Measurements from ENCODE around the gene SSBP3. TPM values are rescaled to one million over a fixed set of nuclear protein-coding genes. Genes with fewer than 3 reads are reported as not detected.
"Not testable (repeated sequence)": the region's sequence is repeated elsewhere in the genome, so short reads cannot be mapped to it uniquely, and the experiment has no call there.

The SSBP3 gene
- total RNA-seq, 1 experiment from 2014 or later = 56.0 TPM

- Histone ChIP-seq H3K4me1 (replicated peaks) (no peaks in the 10 kb centered on the region), H3K36me3 (peaks cover 84% of the 10 kb centered on the region), H3K4me3 (no peak overlapping the region), H3K27ac (no peak overlapping the region), H3K9me3 (replicated peaks) (no peaks in the 10 kb centered on the region), H3K27me3 (replicated peaks) (no peaks in the 10 kb centered on the region)
- no peak for DNase-seq (ENCODE audit: low read depth in 1 of 2, low spot score in 2 of 2)
Measured at GRCh38 chr1:54395281-54395934, 10.8 kb downstream of the SSBP3 start.

DNA sequence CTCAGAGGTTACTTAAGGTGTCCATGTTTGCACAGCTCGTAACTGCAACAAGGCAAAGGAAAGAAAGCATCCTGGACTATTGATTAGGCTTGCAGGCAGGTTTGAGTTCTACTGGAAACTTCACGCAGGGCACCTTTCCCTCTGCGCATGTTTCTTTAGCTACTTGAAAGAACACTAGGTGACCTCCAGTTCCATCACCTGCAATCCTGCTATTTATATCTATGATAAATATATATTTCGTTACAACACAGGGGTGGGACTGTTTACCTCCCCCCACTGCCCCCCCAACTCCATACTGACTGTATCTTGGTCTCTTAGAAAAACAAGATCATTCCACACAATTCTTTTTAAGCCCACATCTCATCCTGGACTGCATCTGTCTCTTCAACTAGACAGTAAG lies 12.1 kb downstream of the SSBP3 start:
- no peak overlapping the region for H3K27ac ChIP-seq

DNA sequence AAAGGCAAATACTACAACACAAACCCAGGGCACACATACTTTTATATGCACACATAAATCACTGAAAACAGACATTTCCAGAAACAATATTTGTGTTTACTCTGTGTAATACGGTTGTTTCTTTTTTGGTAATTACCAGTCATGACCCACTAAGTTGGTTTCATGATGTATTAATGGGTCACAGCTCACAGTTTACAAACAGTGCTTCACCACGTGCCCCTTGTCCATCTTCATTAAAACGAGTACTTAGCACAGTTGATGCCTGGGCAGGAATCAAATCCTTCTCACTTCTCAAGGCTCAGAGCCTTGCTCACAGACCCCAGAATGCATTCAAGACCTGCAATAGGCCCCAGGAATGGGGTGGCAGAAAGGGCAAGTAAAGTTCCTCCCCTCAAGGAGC lies 13.8 kb downstream of the SSBP3 start:
- Histone ChIP-seq H3K27me3 (replicated peaks) (no peaks in the 10 kb centered on the region), H3K4me3 (no peak overlapping the region), H3K27ac (no peak overlapping the region), H3K36me3 (peaks cover 81% of the 10 kb centered on the region), H3K4me1 (replicated peaks) (no peaks in the 10 kb centered on the region), H3K9me3 (replicated peaks) (no peaks in the 10 kb centered on the region)
- no peak for DNase-seq (ENCODE audit: low read depth in 1 of 2, low spot score in 2 of 2)

More for the DNA sequence above, 12.1 kb downstream of the SSBP3 start:
- no peaks in the 10 kb centered on the region for H3K27me3 ChIP-seq (replicated peaks)
- H3K4me1 ChIP-seq (replicated peaks) = no peaks in the 10 kb centered on the region
- peaks cover 84% of the 10 kb centered on the region for H3K36me3 ChIP-seq
- no peak overlapping the region for H3K4me3 ChIP-seq
- no peaks in the 10 kb centered on the region for H3K9me3 ChIP-seq (replicated peaks)
- no peak for DNase-seq (ENCODE audit: low read depth in 1 of 2, low spot score in 2 of 2)

DNA sequence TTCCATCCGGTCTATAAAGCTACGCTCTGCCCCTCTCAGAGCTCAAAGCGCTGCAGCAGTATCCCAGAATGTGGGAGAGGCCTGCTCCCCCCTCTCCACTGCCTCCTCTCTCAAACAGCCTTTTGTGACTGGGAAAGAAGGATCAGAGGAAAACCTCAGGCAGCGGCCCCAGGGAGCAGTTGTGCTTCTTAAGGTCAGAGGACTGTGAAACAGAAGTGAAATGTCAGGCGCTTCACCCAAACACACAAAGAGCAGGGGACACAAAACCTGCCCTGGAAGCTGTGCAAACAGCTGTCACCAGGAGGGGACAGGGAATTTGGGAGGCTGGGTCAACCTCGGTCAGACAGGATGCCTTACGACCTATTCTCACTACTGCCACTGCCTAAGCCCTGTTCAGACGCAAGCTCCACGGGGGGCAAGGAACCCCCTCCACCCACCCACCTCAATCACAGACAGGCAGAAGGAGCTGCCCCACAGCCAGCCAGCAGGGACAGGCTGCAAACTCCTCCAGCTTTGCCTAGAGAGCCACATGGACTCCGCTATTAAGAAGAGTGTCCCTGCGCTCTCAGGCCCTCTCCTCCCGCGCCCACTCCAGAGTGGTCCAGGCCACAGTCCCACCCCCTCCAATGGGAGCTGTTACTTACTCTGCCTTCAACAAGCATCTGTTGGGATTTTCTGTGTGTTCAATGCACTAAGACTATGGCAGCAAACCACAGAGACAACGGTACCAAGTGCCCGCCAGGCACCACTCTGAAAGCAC lies 14.6 kb downstream of the SSBP3 start:
- Histone ChIP-seq H3K27me3 (replicated peaks) (no peaks in the 10 kb centered on the region), H3K27ac (no peak overlapping the region), H3K9me3 (replicated peaks) (no peaks in the 10 kb centered on the region), H3K36me3 (peaks cover 79% of the 10 kb centered on the region), H3K4me3 (no peak overlapping the region), H3K4me1 (replicated peaks) (no peaks in the 10 kb centered on the region)
- no peak for DNase-seq (ENCODE audit: low read depth in 1 of 2, low spot score in 2 of 2)

GRCh38 chr1:54390655-54391054 lies 15.5 kb downstream of the SSBP3 start:
- Histone ChIP-seq H3K27me3 (replicated peaks) (no peaks in the 10 kb centered on the region), H3K36me3 (peaks cover 80% of the 10 kb centered on the region), H3K4me1 (replicated peaks) (peaks cover 7% of the 10 kb centered on the region), H3K9me3 (replicated peaks) (no peaks in the 10 kb centered on the region), H3K27ac (no peak overlapping the region), H3K4me3 (no peak overlapping the region)
- no peak for DNase-seq (ENCODE audit: low read depth in 1 of 2, low spot score in 2 of 2)

DNA sequence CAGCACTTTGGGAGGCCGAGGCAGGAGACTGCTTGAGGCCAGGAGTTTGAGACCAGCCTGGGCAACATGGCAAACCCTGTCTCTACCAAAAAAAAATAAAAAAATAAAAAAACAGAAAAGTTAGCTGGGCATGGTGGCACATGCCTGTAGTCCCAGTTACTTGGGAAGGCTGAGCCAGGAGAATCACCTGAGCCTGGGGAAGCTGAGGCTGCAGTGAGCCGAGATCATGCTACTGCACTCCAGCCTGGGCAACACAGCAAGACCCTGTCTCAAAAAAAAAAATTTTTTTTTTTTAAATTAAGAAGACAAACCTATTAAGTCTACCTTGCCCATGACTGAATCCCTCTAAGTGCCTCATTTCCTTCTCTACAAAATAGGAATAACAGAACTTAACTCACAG lies 16.6 kb downstream of the SSBP3 start:
- DNase-seq (ENCODE audit: low read depth in 1 of 2, low spot score in 2 of 2); H3K27me3 ChIP-seq (replicated peaks); H3K4me3 ChIP-seq; H3K27ac ChIP-seq; H3K9me3 ChIP-seq (replicated peaks): not testable (repeated sequence)
- Histone ChIP-seq H3K4me1 (replicated peaks) (peaks cover 17% of the 10 kb centered on the region), H3K36me3 (peaks cover 82% of the 10 kb centered on the region)

GRCh38 chr1:54387419-54387818 lies 18.8 kb downstream of the SSBP3 start:
- no peak for DNase-seq (ENCODE audit: low read depth in 1 of 2, low spot score in 2 of 2)
- peaks cover 39% of the 10 kb centered on the region for H3K4me1 ChIP-seq (replicated peaks)
- peaks cover 70% of the 10 kb centered on the region for H3K36me3 ChIP-seq
- H3K27ac ChIP-seq = no peak overlapping the region
- H3K4me3 ChIP-seq = no peak overlapping the region
- no peaks in the 10 kb centered on the region for H3K9me3 ChIP-seq (replicated peaks)
- no peaks in the 10 kb centered on the region for H3K27me3 ChIP-seq (replicated peaks)

- DNase-seq (ENCODE audit: low read depth in 1 of 2, low spot score in 2 of 2) = no peak
- peak overlapping the region; percentile 50; the same call in 1 of the 2 replicates for H3K27ac ChIP-seq
Measured at GRCh38 chr1:54385727-54386022, 20.5 kb downstream of the SSBP3 start.

GRCh38 chr1:54384918-54385726 lies 21.1 kb downstream of the SSBP3 start:
- H3K4me3 ChIP-seq = no peak overlapping the region
- no peaks in the 10 kb centered on the region for H3K9me3 ChIP-seq (replicated peaks)
- H3K36me3 ChIP-seq = peaks cover 68% of the 10 kb centered on the region
- H3K27ac ChIP-seq = peak overlapping the region; percentile 50
- H3K4me1 ChIP-seq (replicated peaks) = peaks cover 39% of the 10 kb centered on the region
- H3K27me3 ChIP-seq (replicated peaks) = no peaks in the 10 kb centered on the region
- peak in 1 of 2 experiments; percentile 35 for DNase-seq (ENCODE audit: low read depth in 1 of 2, low spot score in 2 of 2)

More at GRCh38 chr1:54385727-54386022, 20.5 kb downstream of the SSBP3 start:
- no peak overlapping the region for H3K4me3 ChIP-seq
- no peaks in the 10 kb centered on the region for H3K27me3 ChIP-seq (replicated peaks)
- no peaks in the 10 kb centered on the region for H3K9me3 ChIP-seq (replicated peaks)
- peaks cover 39% of the 10 kb centered on the region for H3K4me1 ChIP-seq (replicated peaks)
- H3K36me3 ChIP-seq = peaks cover 68% of the 10 kb centered on the region

GRCh38 chr1:54384471-54384870 lies 21.7 kb downstream of the SSBP3 start:
- no peaks in the 10 kb centered on the region for H3K9me3 ChIP-seq (replicated peaks)
- peaks cover 70% of the 10 kb centered on the region for H3K36me3 ChIP-seq
- no peaks in the 10 kb centered on the region for H3K27me3 ChIP-seq (replicated peaks)
- no peak overlapping the region for H3K27ac ChIP-seq
- no peak for DNase-seq (ENCODE audit: low read depth in 1 of 2, low spot score in 2 of 2)
- H3K4me3 ChIP-seq = no peak overlapping the region
- peaks cover 42% of the 10 kb centered on the region for H3K4me1 ChIP-seq (replicated peaks)

DNA sequence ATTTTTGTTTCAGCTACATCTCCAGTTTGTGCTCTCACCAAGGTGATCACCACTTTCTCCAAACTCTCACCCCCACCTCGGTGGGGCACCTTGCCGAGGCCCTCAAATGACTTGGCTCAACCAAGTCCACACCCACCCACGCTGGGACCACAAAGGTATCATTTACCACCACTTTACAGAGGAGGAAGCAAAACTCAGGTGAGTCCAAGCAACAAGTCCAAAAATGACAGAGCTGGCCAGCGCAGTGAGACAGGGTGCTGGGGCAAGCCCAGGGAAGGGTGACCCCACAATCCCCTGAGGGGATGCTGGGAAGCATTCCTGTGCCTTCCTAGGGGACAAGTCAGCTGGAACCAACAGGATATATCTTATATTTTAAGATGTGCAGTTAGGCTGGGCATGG lies 24.7 kb downstream of the SSBP3 start:
- Histone ChIP-seq H3K4me1 (replicated peaks) (peaks cover 62% of the 10 kb centered on the region), H3K9me3 (replicated peaks) (no peaks in the 10 kb centered on the region), H3K4me3 (no peak overlapping the region), H3K27me3 (replicated peaks) (no peaks in the 10 kb centered on the region), H3K27ac (no peak overlapping the region), H3K36me3 (peaks cover 68% of the 10 kb centered on the region)
- no peak for DNase-seq (ENCODE audit: low read depth in 1 of 2, low spot score in 2 of 2)

GRCh38 chr1:54380290-54380882 lies 25.8 kb downstream of the SSBP3 start:
- Histone ChIP-seq H3K27me3 (replicated peaks) (no peaks in the 10 kb centered on the region), H3K36me3 (peaks cover 61% of the 10 kb centered on the region), H3K27ac (no peak overlapping the region), H3K9me3 (replicated peaks) (no peaks in the 10 kb centered on the region), H3K4me3 (no peak overlapping the region), H3K4me1 (replicated peaks) (peaks cover 54% of the 10 kb centered on the region)
- no peak for DNase-seq (ENCODE audit: low read depth in 1 of 2, low spot score in 2 of 2)

DNA sequence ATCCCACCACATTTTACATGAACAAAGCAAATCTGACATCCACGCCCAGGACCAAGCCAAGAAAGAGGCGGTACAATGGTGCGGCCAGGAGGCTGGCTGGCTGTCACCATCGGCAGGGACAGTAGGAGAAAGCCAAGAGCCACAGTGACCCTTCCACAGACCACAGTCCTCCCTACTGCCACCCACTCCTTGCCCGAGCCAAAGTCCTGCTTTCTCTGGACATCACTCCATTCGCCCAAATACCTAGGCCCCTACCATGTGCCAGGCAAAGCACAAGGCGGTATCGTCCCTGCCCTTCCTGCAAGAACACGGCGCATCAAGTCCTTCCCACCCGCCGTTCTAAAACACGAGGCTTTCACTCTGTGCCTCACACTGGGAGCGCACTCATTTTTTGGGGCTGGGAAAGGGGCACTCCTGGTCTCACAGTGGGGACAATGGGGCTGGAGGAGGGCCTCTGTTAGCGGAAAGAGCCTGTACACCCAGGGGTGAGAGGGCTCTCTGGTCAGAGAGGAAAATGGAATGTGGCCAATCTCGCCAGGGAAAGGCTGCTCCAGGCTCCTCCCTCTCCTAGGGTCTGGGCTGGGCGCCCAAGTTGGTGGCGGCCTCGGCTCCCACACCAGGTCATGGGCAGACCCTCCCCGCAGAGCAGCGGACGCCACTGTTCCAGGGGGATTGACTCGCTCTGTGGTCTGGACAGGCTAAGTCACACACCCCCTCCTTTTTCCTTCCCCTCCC lies 26.5 kb downstream of the SSBP3 start:
- peaks cover 48% of the 10 kb centered on the region for H3K4me1 ChIP-seq (replicated peaks)
- no peak for DNase-seq (ENCODE audit: low read depth in 1 of 2, low spot score in 2 of 2)
- no peak overlapping the region for H3K27ac ChIP-seq
- H3K4me3 ChIP-seq = no peak overlapping the region
- peaks cover 59% of the 10 kb centered on the region for H3K36me3 ChIP-seq
- no peaks in the 10 kb centered on the region for H3K9me3 ChIP-seq (replicated peaks)
- H3K27me3 ChIP-seq (replicated peaks) = no peaks in the 10 kb centered on the region
